GM19025 (cell line): ENCODE data around the gene TMEM200C.
"Not testable (repeated sequence)": the region's sequence is repeated elsewhere in the genome, so short reads cannot be mapped to it uniquely, and the experiment has no call there.

Source experiments
- ATAC-seq: cut with Tn5 transposase; IDR thresholded peaks from one replicate; pipeline ENCODE4 v1.9.1; 2021; ENCODE audit warnings: mild to moderate bottlenecking, low read depth, moderate library complexity; ENCODE audit not compliant: unreplicated experiment

The TMEM200C gene

GRCh38 chr18:5892823-5893431 is 2.4 kb downstream of the TMEM200C start:
- ATAC-seq = no peak

- ATAC-seq = no peak
Measured at GRCh38 chr18:5891854-5892215, 3.5 kb downstream of the TMEM200C start.

DNA sequence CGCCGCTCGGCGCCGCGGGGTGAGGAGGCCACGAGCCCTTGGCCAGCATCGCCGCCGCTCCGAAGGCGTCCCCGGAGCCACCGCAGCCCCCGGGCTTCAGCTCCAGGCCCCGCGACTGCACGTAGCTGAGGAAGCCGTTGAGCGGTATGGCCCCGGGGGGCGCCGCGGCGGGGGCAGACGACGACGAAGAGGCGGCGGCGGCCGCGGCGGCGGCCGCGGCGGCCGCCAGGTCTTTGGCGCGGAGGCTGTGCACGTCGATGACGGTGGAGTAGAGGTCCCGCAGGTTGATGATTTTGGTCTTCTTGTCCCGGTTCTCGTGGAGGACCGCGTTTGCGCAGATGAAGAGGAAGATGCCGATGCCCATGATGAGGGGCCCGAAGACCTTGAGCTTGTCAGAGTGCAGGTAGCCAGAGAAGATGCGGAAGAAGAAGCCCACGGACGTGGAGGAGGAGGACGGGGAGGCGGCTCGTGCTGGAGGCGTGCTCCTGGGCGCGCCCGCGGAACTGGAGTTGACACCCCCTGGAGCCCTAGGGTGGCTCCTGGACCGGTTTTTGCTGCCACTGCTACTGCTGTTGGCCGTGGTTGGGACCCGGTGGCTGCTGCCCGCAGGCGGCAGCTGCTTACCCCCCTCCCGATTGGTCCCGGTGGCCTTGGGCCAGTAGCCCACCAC is 4.0 kb downstream of the TMEM200C start:
- no peak for ATAC-seq

DNA sequence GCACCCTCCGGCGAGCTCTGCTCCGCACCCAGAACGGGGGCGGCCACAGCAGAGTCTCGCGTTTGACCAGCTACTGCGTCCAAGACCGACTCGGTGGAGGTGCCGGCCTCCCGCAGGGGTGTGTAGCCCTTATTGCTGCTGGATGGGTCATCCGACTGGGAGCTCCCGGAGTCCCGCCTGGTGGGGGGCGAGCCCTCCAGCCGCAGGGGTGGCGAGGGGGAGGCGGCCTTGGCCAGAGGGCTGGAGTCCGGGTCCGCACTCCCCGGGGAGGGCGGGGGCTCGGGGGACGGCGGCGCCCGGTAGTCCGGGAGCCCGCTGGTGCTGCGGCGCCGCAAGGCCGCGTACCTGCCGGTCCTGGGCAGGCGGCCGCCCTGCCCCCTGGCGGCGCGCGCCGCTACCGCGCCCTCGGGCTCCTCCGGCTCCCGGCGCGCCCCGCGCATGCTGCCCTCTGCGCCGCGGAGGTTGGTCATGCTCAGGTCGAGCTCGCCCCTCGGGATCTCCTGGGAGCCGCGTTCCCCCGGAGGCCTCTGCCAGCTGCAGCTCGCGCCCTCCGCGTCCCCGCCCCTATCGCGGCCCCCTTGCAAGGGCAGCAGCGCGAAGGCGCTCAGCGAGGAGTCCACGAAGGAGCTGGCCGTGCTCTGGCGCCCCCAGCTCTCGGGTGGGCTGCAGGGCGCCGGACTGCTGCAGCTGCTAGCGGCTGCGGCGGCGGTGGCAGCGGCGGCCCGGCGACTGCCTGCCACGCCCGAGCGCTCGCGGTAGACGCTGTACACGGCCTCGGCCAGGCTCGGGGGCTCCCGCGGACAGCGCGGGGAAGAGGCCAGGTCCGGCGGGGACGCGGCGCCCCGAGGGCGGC is 4.8 kb downstream of the TMEM200C start:
- peak; percentile 87 for ATAC-seq

DNA sequence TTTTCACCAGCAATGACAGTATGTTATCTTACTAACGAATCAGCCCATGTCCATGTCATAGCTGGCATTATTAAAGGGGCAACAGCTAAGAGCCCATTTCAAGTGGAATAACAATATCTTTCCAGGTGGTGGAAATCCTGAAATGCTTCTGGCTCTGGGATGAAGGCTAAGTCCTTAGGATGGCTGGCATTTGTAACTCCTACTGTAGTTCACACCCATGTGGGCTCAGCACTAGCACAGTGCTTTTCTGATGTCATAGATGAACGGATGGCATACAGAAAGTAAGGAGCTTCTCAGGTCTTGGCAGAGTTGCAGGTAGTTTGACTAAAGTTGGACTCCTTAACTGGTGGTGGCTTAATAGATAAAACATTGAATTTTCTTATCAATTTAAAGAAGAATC is 10.0 kb downstream of the TMEM200C start:
- ATAC-seq = no peak

- no peak for ATAC-seq
Measured at GRCh38 chr18:5884375-5884774, 10.9 kb downstream of the TMEM200C start.

DNA sequence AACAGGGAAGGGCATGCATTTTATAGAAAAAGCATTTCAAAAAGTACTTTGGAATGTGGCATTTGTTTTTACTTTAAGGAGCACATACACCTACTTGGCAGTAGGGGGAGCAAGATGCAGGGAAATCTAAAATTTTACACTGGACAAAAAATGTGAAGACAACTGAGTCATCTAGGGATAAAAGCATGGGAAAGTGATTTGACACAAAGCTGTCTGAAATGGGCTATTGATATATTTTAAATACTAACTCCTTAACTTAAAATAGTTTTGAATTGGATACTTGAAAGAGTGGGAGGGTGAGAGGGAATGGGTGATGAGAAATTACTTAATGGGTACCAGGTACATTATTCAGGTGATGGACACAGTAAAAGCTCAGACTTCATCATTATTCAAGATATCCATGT is 15.8 kb downstream of the TMEM200C start:
- ATAC-seq = no peak

- ATAC-seq = no peak
Measured at GRCh38 chr18:5876891-5877290, 18.4 kb downstream of the TMEM200C start.

DNA sequence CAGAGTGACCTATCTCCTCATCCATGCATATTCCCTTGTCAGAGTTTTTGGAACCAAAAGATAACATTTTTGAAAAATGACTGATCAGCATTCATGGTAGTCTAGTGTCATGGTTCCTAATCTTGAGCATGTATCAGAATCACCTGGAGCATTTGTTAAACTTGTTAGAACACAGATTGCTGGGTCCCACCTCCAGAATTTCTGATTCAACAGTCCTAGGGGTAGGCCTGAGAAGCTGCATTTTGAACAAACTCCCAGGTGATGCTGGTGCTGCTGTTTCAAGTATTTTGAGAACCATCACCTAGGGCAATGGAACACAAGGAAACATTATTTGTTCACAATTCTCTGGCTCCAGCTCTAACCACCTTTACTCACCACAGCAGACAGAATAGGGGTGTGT is 21.0 kb downstream of the TMEM200C start:
- ATAC-seq = no peak

DNA sequence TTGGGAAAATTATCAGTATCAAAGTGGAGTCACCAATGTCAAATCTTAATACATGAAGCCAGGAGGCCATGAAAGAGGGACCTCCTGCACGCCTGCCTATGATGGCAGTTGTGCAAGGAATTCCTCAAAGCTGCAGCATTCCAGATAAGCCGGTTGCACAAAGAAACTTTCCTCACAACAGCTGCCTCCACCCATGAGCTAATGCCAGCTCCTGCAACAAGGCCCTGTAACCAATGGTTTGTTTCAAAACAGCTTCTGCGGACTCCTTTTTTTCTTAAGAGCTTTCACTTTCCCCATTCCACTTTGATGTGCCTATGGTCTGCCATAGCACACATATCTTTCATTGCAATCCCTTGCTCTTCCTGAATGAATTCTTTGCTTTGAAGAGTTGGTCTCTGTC is 22.4 kb downstream of the TMEM200C start:
- ATAC-seq = no peak

GRCh38 chr18:5871426-5871825 is 23.9 kb downstream of the TMEM200C start:
- no peak for ATAC-seq

- peak; percentile 64 for ATAC-seq
Measured at GRCh38 chr18:5868218-5868854, 27.0 kb downstream of the TMEM200C start.

GRCh38 chr18:5865521-5865920 is 29.8 kb downstream of the TMEM200C start:
- ATAC-seq = no peak

DNA sequence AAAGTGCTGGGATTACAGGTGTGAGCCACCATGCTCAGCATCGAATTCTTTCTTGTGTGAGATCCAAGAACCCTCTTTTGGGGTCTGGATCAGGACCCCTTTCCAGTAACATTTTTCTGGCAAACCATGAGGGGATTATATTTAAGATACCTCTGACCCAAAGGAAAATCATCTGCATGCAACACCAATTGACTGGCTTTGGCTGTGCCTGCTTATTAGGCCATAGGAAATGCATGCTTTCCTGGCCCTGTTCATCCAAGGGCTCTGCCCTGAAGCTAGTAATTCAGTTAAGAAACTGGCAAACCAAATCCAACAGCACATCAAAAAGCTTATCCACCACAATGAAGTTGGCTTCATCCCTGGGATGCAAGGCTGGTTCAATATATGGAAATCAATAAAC is 33.2 kb downstream of the TMEM200C start:
- not testable (repeated sequence) for ATAC-seq

- ATAC-seq = no peak
Measured at GRCh38 chr18:5857180-5857579, 38.1 kb downstream of the TMEM200C start.

DNA sequence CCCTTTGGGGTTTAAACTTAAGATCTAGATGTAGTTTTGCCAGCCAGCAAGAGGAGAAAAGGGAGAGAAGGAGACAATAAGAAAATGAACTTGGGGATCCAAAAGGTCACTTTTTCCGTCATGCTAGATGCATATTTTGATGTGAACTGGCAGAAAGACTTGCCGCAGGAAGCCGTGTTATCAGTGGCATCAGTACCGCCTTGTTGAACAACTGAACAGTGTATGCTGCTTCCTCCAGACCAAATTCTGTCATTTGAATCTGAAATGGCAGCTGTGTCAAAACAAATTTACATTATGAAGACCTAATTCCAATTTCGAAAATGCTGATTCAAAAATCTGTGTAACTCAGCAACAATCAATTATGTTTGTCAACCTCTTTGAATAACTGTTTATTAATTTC is 42.1 kb downstream of the TMEM200C start:
- no peak for ATAC-seq

DNA sequence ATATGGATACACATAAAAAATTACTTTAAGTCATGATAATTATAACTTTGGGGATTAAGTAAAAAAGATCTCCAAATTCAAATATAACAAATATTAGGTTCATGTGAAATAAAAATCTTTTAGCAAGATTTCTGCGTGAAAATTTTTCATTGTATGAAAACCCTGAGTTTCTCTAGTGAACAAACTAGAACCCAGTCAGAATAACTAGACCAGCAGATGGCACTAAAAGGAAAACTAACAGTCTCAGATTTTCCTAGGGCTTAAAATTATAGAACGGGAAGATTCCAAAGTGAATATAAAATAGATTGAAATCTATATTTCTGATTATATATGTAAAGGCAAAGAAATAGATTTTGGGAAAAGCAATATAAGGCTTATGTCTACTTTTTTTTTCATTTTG is 43.3 kb downstream of the TMEM200C start:
- ATAC-seq = no peak

- no peak for ATAC-seq
Measured at GRCh38 chr18:5842653-5843052, 52.7 kb downstream of the TMEM200C start.

- ATAC-seq = no peak
Measured at GRCh38 chr18:5841518-5841917, 53.8 kb downstream of the TMEM200C start.

- no peak for ATAC-seq
Measured at GRCh38 chr18:5840547-5840946, 54.8 kb downstream of the TMEM200C start.

GRCh38 chr18:5840025-5840424 is 55.3 kb downstream of the TMEM200C start:
- ATAC-seq = no peak
